Activated CD8-positive, alpha-beta T cell treated with anti-CD3 and anti-CD28 coated beads for 36 hours (primary cell): ENCODE data around the gene UQCR10. TPM values are rescaled to one million over a fixed set of nuclear protein-coding genes. Genes with fewer than 3 reads are reported as not detected.

Experiments
- ATAC-seq: fragments of 200-7000 bp; cut with Tn5 transposase; one replicate; pipeline ENCODE4 v1.10.0; 2021; ENCODE audit warnings: mild to moderate bottlenecking, moderate library complexity
- CTCF ChIA-PET: fragments of 350-600 bp; sonication (Branson Sonifier 250); formaldehyde crosslinking; loops from one replicate; lab custom pipeline; 2021; ENCODE audit warnings: antibody characterized with exemption; lab: Charles Lee
- POLR2A ChIA-PET: fragments of 350-600 bp; sonication (Branson Sonifier 250); formaldehyde crosslinking; loops from one replicate; lab custom pipeline; 2021; ENCODE audit warnings: antibody characterized with exemption; lab: Charles Lee
- DNase-seq: peaks from one replicate; pipeline ENCODE4 v3.0.0-alpha.2; 2020
- H3K27ac Mint-ChIP-seq: one replicate; pipeline ENCODE4 v1.8.0; 2021; ENCODE audit warnings: mild to moderate bottlenecking, mixed read lengths
- H3K27me3 Mint-ChIP-seq: one replicate; pipeline ENCODE4 v1.8.0; 2021; ENCODE audit warnings: mixed read lengths
- H3K36me3 Mint-ChIP-seq: one replicate; pipeline ENCODE4 v1.8.0; 2021; ENCODE audit warnings: low read depth, mixed read lengths
- H3K4me1 Mint-ChIP-seq: one replicate; pipeline ENCODE4 v1.8.0; 2021; ENCODE audit warnings: low read depth, mixed read lengths
- H3K4me3 Mint-ChIP-seq: one replicate; pipeline ENCODE4 v1.8.0; 2021; ENCODE audit warnings: mild to moderate bottlenecking, moderate library complexity, mixed read lengths
- H3K9me3 Mint-ChIP-seq: one replicate; pipeline ENCODE4 v1.8.0; 2021; ENCODE audit warnings: mixed read lengths
- intact Hi-C: fragments of 100-400 bp; cut with micrococcal nuclease; formaldehyde crosslinking; loops from one replicate; pipeline ENCODE4 v1.10.0; 2022
- total RNA-seq, 2 experiments: library from RNA; stranded (reverse); gene quantifications; one replicate each; pipeline ENCODE4 v1.2.3, GENCODE V29; 2021
- TF ChIP-seq, protein P1 (sequence below): fragments of 200-600 bp; IDR thresholded peaks from one replicate; pipeline ENCODE4 v1.8.0; 2022; ENCODE audit warnings: antibody characterized with exemption, mild to moderate bottlenecking

UQCR10 gene
- total RNA-seq, 2 experiments from 2014 or later = 92.4 to 105 TPM

DNA sequence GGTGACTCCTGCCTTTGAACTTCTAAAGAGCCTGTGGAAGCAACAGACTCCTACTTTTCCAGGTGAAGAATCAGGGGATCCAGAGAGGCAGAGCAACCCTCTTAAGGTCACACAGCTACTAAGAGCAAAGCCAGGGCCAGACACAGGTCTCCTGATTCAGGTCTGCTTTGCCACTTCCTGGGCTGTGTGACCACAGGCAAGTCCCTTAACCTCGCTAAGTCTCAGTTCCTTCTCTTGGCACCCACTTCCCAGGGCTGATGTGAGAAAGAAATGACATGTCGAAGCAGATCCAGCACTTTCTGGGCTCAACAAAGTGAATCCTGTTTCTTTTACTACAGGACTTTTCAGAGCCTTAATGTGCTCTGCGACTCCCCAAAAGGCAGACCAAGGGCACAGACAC is 30.2 kb downstream of the UQCR10 start:
- POLR2A ChIA-PET = interaction anchor here (1.0 kb wide), 1 partner anchor 9 kb away, joined by 3 read pairs; no protein-coding TSS in a partner anchor
- ATAC-seq (peak; percentile 60), DNase-seq (peak; percentile 41)
- H3K4me3 Mint-ChIP-seq = no peak overlapping the region
- peaks cover 14% of the 10 kb centered on the region for H3K4me1 Mint-ChIP-seq
- intact Hi-C loops = no loop called here
- TF ChIP-seq, protein P1, sequence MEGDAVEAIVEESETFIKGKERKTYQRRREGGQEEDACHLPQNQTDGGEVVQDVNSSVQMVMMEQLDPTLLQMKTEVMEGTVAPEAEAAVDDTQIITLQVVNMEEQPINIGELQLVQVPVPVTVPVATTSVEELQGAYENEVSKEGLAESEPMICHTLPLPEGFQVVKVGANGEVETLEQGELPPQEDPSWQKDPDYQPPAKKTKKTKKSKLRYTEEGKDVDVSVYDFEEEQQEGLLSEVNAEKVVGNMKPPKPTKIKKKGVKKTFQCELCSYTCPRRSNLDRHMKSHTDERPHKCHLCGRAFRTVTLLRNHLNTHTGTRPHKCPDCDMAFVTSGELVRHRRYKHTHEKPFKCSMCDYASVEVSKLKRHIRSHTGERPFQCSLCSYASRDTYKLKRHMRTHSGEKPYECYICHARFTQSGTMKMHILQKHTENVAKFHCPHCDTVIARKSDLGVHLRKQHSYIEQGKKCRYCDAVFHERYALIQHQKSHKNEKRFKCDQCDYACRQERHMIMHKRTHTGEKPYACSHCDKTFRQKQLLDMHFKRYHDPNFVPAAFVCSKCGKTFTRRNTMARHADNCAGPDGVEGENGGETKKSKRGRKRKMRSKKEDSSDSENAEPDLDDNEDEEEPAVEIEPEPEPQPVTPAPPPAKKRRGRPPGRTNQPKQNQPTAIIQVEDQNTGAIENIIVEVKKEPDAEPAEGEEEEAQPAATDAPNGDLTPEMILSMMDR = no peak
- H3K27me3 Mint-ChIP-seq = no peaks in the 10 kb centered on the region
- peaks cover 30% of the 10 kb centered on the region for H3K36me3 Mint-ChIP-seq
- H3K27ac Mint-ChIP-seq = peak overlapping the region; percentile 64
- H3K9me3 Mint-ChIP-seq = no peaks in the 10 kb centered on the region
- CTCF ChIA-PET = interaction anchor here (3.6 kb wide), 1 partner anchor 208 kb away, joined by 10 read pairs; no protein-coding TSS in a partner anchor

DNA sequence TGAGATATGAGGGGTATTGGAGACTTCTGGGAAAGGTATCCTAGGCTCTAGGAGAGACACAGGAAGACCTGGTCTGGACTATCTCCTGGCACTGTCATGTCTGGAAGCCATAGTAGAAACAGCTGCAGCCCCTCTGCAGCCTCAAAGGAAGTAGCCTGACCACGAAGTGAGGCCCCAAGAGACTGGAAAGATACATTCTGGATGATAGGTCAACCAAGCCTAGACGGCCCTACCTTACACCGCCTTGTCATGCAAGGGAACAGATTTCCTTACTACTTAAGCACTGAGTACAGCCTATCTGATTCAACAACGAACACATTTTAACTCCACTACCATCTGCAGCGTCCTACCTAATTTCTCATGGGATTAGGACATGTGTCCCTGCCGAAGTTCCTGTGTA is 31.1 kb downstream of the UQCR10 start:
- H3K4me1 Mint-ChIP-seq = peaks cover 14% of the 10 kb centered on the region
- peaks cover 29% of the 10 kb centered on the region for H3K36me3 Mint-ChIP-seq
- no peaks in the 10 kb centered on the region for H3K9me3 Mint-ChIP-seq
- intact Hi-C loops = no loop called here
- no peak overlapping the region for H3K4me3 Mint-ChIP-seq
- DNase-seq (peak; percentile 6), ATAC-seq (peak; percentile 20)
- POLR2A ChIA-PET = no interaction called here
- TF ChIP-seq, protein P1 = no peak
- no peaks in the 10 kb centered on the region for H3K27me3 Mint-ChIP-seq
- peak overlapping the region; percentile 63 for H3K27ac Mint-ChIP-seq
- CTCF ChIA-PET = no interaction called here

DNA sequence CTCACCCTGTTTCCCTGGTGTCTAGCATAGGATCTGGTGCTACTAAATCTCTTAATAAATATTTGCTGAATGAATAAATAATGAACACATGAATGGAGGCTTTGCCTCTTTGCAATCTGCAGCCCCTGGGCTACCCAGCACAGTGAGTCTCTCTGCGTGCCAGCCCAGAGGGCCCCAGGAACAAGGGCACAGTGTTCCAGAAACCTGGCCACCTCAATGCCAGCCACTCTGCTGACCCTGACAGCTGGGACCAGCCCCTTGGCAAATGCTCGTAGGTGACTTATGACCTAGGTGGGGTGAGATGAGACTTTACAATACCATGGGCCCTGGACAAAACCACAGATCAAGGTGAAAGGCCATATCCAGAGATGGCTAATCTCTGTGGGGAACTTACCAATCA is 31.6 kb downstream of the UQCR10 start:
- intact Hi-C loops = no loop called here
- Mint-ChIP-seq H3K36me3 (peaks cover 30% of the 10 kb centered on the region), H3K27ac (peak overlapping the region; percentile 63), H3K4me3 (no peak overlapping the region), H3K9me3 (no peaks in the 10 kb centered on the region), H3K27me3 (no peaks in the 10 kb centered on the region), H3K4me1 (peaks cover 14% of the 10 kb centered on the region)
- ATAC-seq = no peak
- ChIA-PET CTCF (no interaction called here), POLR2A (no interaction called here)
- TF ChIP-seq, protein P1 = no peak
- no peak for DNase-seq

DNA sequence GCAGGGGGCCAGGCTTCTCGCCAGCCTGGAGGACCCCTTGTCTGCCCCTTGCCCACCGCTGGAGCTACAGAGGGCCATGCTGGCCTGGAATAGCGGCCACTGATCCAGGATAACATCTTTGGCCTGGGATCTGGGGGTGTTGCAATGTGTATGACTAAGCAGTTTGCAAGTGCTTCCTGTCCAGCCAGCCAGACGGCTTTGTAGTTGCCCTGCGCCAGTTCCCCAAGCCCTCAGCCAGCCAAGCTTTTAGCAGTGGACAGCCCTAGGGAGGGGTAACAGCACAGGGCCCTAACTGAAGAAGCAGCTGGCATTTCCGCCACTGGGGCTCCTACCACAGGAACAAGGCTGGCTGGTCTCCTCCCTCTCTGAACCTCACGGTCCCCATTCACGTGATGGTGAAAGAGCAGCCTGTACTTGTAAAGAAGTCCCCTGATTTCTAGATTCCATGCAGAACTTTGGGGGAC is 32.1 kb downstream of the UQCR10 start:
- H3K9me3 Mint-ChIP-seq = no peaks in the 10 kb centered on the region
- TF ChIP-seq, protein P1 = no peak
- H3K4me1 Mint-ChIP-seq = peaks cover 14% of the 10 kb centered on the region
- POLR2A ChIA-PET = no interaction called here
- CTCF ChIA-PET = no interaction called here
- no peak for DNase-seq
- no peak for ATAC-seq
- H3K4me3 Mint-ChIP-seq = no peak overlapping the region
- peaks cover 30% of the 10 kb centered on the region for H3K36me3 Mint-ChIP-seq
- intact Hi-C loops = no loop called here
- H3K27ac Mint-ChIP-seq = no peak overlapping the region
- H3K27me3 Mint-ChIP-seq = no peaks in the 10 kb centered on the region

DNA sequence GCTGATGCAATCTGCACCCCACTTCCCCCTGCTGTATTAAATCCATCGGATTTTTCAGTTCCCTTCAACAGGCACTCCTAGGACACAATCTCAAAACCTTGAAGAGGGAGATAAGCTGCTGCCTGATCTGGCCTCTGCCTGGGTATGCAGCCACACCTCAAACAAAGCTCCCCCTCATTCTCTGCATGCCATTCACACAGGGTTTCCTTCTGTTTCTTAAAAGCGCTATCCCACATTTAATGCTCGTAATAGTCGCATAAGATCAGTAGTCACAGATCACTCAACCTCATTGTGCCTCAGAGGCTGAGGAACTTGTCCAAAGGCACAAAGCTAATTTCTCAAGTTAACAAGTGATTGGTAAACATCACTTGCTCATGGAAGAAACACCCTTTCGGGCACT is 34.0 kb downstream of the UQCR10 start:
- TF ChIP-seq, protein P1 = no peak
- Mint-ChIP-seq H3K27ac (no peak overlapping the region), H3K4me3 (no peak overlapping the region), H3K4me1 (peaks cover 14% of the 10 kb centered on the region), H3K27me3 (no peaks in the 10 kb centered on the region), H3K9me3 (no peaks in the 10 kb centered on the region), H3K36me3 (peaks cover 32% of the 10 kb centered on the region)
- POLR2A ChIA-PET = no interaction called here
- DNase-seq = no peak
- intact Hi-C loops = no loop called here
- CTCF ChIA-PET = no interaction called here
- no peak for ATAC-seq
